Measurements from ENCODE around the gene CBY3. TPM values are rescaled to one million over a fixed set of nuclear protein-coding genes. Genes with fewer than 3 reads are reported as not detected.
"Not testable (repeated sequence)": the region's sequence is repeated elsewhere in the genome, so short reads cannot be mapped to it uniquely, and the experiment has no call there.

Gene CBY3
- polyA plus RNA-seq, 4 donors, result 0.07 to 1.0 TPM; not detected in 2

GRCh38 chr5:179642626-179643025 is 38.2 kb downstream of the CBY3 start:
- not testable (repeated sequence) for H3K27ac ChIP-seq (ENCODE audit: low read depth in 1 of 3, low read length in 2 of 3); H3K27me3 ChIP-seq (ENCODE audit: control insufficient read depth in 3 of 3, insufficient read depth in 3 of 3, low read length in 3 of 3); H3K9me3 ChIP-seq (ENCODE audit: control insufficient read depth in 2 of 2, insufficient read depth in 1 of 2, low read depth in 1 of 2, low read length in 1 of 2); FAIRE-seq; H3K4me3 ChIP-seq (ENCODE audit: low read depth in 1 of 3, low read length in 3 of 3); H3K36me3 ChIP-seq (ENCODE audit: control insufficient read depth in 3 of 3, insufficient read depth in 2 of 3, low read depth in 1 of 3, low read length in 3 of 3); DNase-seq; H3K4me1 ChIP-seq (ENCODE audit: control insufficient read depth in 3 of 3, insufficient read depth in 2 of 3, low read depth in 1 of 3, low read length in 2 of 3)
- WGBS, 3 donors, result 84 to 86% (median 86%) methylated on average over 14 to 16 of the region's 17 CpGs

- not testable (repeated sequence) for H3K27me3 ChIP-seq (ENCODE audit: control insufficient read depth in 3 of 3, insufficient read depth in 3 of 3, low read length in 3 of 3); H3K9me3 ChIP-seq (ENCODE audit: control insufficient read depth in 2 of 2, insufficient read depth in 1 of 2, low read depth in 1 of 2, low read length in 1 of 2); H3K36me3 ChIP-seq (ENCODE audit: control insufficient read depth in 3 of 3, insufficient read depth in 2 of 3, low read depth in 1 of 3, low read length in 3 of 3); DNase-seq; FAIRE-seq; H3K4me3 ChIP-seq (ENCODE audit: low read depth in 1 of 3, low read length in 3 of 3); H3K27ac ChIP-seq (ENCODE audit: low read depth in 1 of 3, low read length in 2 of 3); H3K4me1 ChIP-seq (ENCODE audit: control insufficient read depth in 3 of 3, insufficient read depth in 2 of 3, low read depth in 1 of 3, low read length in 2 of 3)
- no CpG with 5 or more reads among the region's 4 CpGs for WGBS, 3 donors
Observed at GRCh38 chr5:179641745-179642144, 39.1 kb downstream of the CBY3 start.

- not testable (repeated sequence) for H3K4me3 ChIP-seq (ENCODE audit: low read depth in 1 of 3, low read length in 3 of 3); H3K36me3 ChIP-seq (ENCODE audit: control insufficient read depth in 3 of 3, insufficient read depth in 2 of 3, low read depth in 1 of 3, low read length in 3 of 3); FAIRE-seq; H3K27ac ChIP-seq (ENCODE audit: low read depth in 1 of 3, low read length in 2 of 3); H3K4me1 ChIP-seq (ENCODE audit: control insufficient read depth in 3 of 3, insufficient read depth in 2 of 3, low read depth in 1 of 3, low read length in 2 of 3); H3K9me3 ChIP-seq (ENCODE audit: control insufficient read depth in 2 of 2, insufficient read depth in 1 of 2, low read depth in 1 of 2, low read length in 1 of 2); H3K27me3 ChIP-seq (ENCODE audit: control insufficient read depth in 3 of 3, insufficient read depth in 3 of 3, low read length in 3 of 3); DNase-seq
- WGBS, 3 donors, result 92 to 94% (median 93%) methylated on average over 11 of the region's 11 CpGs
Observed at GRCh38 chr5:179639296-179639695, 41.5 kb downstream of the CBY3 start.

GRCh38 chr5:179634370-179635172 is 46.3 kb downstream of the CBY3 start:
- WGBS, 3 donors, result 0 to 4% (median 3%) methylated on average over 5 to 9 of the region's 49 CpGs
- H3K27me3 ChIP-seq (ENCODE audit: control insufficient read depth in 3 of 3, insufficient read depth in 3 of 3, low read length in 3 of 3); H3K27ac ChIP-seq (ENCODE audit: low read depth in 1 of 3, low read length in 2 of 3); FAIRE-seq; H3K4me3 ChIP-seq (ENCODE audit: low read depth in 1 of 3, low read length in 3 of 3); DNase-seq; H3K4me1 ChIP-seq (ENCODE audit: control insufficient read depth in 3 of 3, insufficient read depth in 2 of 3, low read depth in 1 of 3, low read length in 2 of 3); H3K9me3 ChIP-seq (ENCODE audit: control insufficient read depth in 2 of 2, insufficient read depth in 1 of 2, low read depth in 1 of 2, low read length in 1 of 2); H3K36me3 ChIP-seq (ENCODE audit: control insufficient read depth in 3 of 3, insufficient read depth in 2 of 3, low read depth in 1 of 3, low read length in 3 of 3): not testable (repeated sequence)

- not testable (repeated sequence) for H3K36me3 ChIP-seq (ENCODE audit: control insufficient read depth in 3 of 3, insufficient read depth in 2 of 3, low read depth in 1 of 3, low read length in 3 of 3); H3K27ac ChIP-seq (ENCODE audit: low read depth in 1 of 3, low read length in 2 of 3); H3K4me1 ChIP-seq (ENCODE audit: control insufficient read depth in 3 of 3, insufficient read depth in 2 of 3, low read depth in 1 of 3, low read length in 2 of 3); FAIRE-seq; H3K9me3 ChIP-seq (ENCODE audit: control insufficient read depth in 2 of 2, insufficient read depth in 1 of 2, low read depth in 1 of 2, low read length in 1 of 2); H3K27me3 ChIP-seq (ENCODE audit: control insufficient read depth in 3 of 3, insufficient read depth in 3 of 3, low read length in 3 of 3)
- DNase-seq, result peak in 1 of 2 donors; percentile 7
- peak overlapping the region in 2 of 3 donors; percentile 39 to 50 for H3K4me3 ChIP-seq (ENCODE audit: low read depth in 1 of 3, low read length in 3 of 3)
- WGBS, 3 donors, result 16 to 63% (median 34%) methylated on average over 19 of the region's 38 CpGs
Observed at GRCh38 chr5:179633501-179634369, 47.1 kb downstream of the CBY3 start.

Other genes with a start within 250 kb of the CBY3 start
- 10 to 100 TPM; 28.8 to 43.4 (median 33.2) TPM for gene RUFY1, start 130.5 kb downstream of the CBY3 start, polyA plus RNA-seq
- gene HNRNPH1, start 57.4 kb downstream of the CBY3 start, polyA plus RNA-seq, result 100 to 1,000 TPM in 3 of 4 donors, 10 to 100 TPM in 1; 97.5 to 964 (median 183) TPM
- gene CANX, start 17.9 kb upstream of the CBY3 start, polyA plus RNA-seq, result 100 to 1,000 TPM in 3 of 4 donors, 10 to 100 TPM in 1; 89.2 to 585 (median 189) TPM
- 10 to 100 TPM in 2 of 4 donors, 1 to 10 TPM in 2; 6.2 to 28.8 (median 10.9) TPM for gene MAML1, start 51.8 kb upstream of the CBY3 start, polyA plus RNA-seq
- gene LTC4S, start 113.0 kb upstream of the CBY3 start, polyA plus RNA-seq, result 1 to 10 TPM in 3 of 4 donors, not detected in 1; 2.0 to 6.7 (median 5.4) TPM
- gene MGAT4B, start 125.8 kb upstream of the CBY3 start, polyA plus RNA-seq, result 100 to 1,000 TPM; 180 to 661 (median 401) TPM
- gene SQSTM1, start 139.9 kb upstream of the CBY3 start, polyA plus RNA-seq, result 100 to 1,000 TPM; 135 to 217 (median 172) TPM
- gene MRNIP, start 177.8 kb upstream of the CBY3 start, polyA plus RNA-seq, result 10 to 100 TPM; 11.3 to 39.3 (median 20.7) TPM
- 10 to 100 TPM; 32.4 to 80.6 (median 54.7) TPM for gene TBC1D9B, start 226.9 kb upstream of the CBY3 start, polyA plus RNA-seq

Measured in small intestine (tissue), 7 donors.